ENCODE results near the gene ZNF585A.
"Not testable (repeated sequence)": the region's sequence is repeated elsewhere in the genome, so short reads cannot be mapped to it uniquely, and the experiment has no call there.

ZNF585A gene

GRCh38 chr19:37172368-37173366 is at the start of gene ZNF585A:
Gene ZNF585A, minus strand, starts transcription at chr19:37172695. Its CDS starts 2,785 bp downstream, at chr19:37169910.
- DNase-seq = peak; percentile 87

GRCh38 chr19:37221136-37221535 is 48.6 kb upstream of the ZNF585A start:
- DNase-seq = no peak

GRCh38 chr19:37220383-37220782 is 47.9 kb upstream of the ZNF585A start:
- no peak for DNase-seq

- DNase-seq = no peak
These were observed 46.1 kb upstream of the ZNF585A start for GRCh38 chr19:37218592-37218935.

- peak; percentile 86 for DNase-seq
These were observed 45.5 kb upstream of the ZNF585A start, which contains the start of gene ZNF383 for GRCh38 chr19:37217775-37218591. Gene ZNF383, plus strand, starts transcription at chr19:37218214. Its CDS starts 12,240 bp downstream, at chr19:37230454.

- no peak for DNase-seq
These were observed 44.9 kb upstream of the ZNF585A start for GRCh38 chr19:37217480-37217774.

- DNase-seq = no peak
These were observed 25.3 kb upstream of the ZNF585A start for GRCh38 chr19:37197768-37198167.

GRCh38 chr19:37197115-37197514 is 24.6 kb upstream of the ZNF585A start:
- DNase-seq = not testable (repeated sequence)

- DNase-seq = not testable (repeated sequence)
These were observed 22.8 kb upstream of the ZNF585A start for GRCh38 chr19:37195248-37195647.

GRCh38 chr19:37186071-37186470 is 13.6 kb upstream of the ZNF585A start:
- not testable (repeated sequence) for DNase-seq

GRCh38 chr19:37165635-37166034 is 6.9 kb downstream of the ZNF585A start:
- DNase-seq = no peak

GRCh38 chr19:37160153-37160552 is 12.3 kb downstream of the ZNF585A start:
- DNase-seq = no peak

GRCh38 chr19:37148214-37148613 is 24.3 kb downstream of the ZNF585A start:
- no peak for DNase-seq

- no peak for DNase-seq
These were observed 36.4 kb downstream of the ZNF585A start for GRCh38 chr19:37136111-37136510.

- DNase-seq = no peak
These were observed 43.7 kb downstream of the ZNF585A start for GRCh38 chr19:37128821-37129177.

GRCh38 chr19:37127999-37128820 is 44.3 kb downstream of the ZNF585A start:
- no peak for DNase-seq

GRCh38 chr19:37122093-37122492 is 50.4 kb downstream of the ZNF585A start:
- DNase-seq = not testable (repeated sequence)

GRCh38 chr19:37114001-37114400 is 58.5 kb downstream of the ZNF585A start:
- no peak for DNase-seq

- not testable (repeated sequence) for DNase-seq
These were observed 60.7 kb downstream of the ZNF585A start for GRCh38 chr19:37111753-37112152.

GRCh38 chr19:37104135-37104534 is 68.4 kb downstream of the ZNF585A start:
- not testable (repeated sequence) for DNase-seq

GRCh38 chr19:37098570-37098969 is 73.9 kb downstream of the ZNF585A start:
- DNase-seq = no peak

- no peak for DNase-seq
These were observed 76.6 kb downstream of the ZNF585A start for GRCh38 chr19:37095859-37096258.
